Measurements from ENCODE around the gene KCNE4.

KCNE4 gene

GRCh38 chr2:223088866-223089265, 36.9 kb downstream of the KCNE4 start:
- DNase-seq = no peak

GRCh38 chr2:223090039-223090438, 38.0 kb downstream of the KCNE4 start:
- DNase-seq = no peak

- no peak for DNase-seq
These were observed 38.7 kb downstream of the KCNE4 start for GRCh38 chr2:223090540-223091235.

- DNase-seq = no peak
These were observed 40.7 kb downstream of the KCNE4 start for GRCh38 chr2:223092667-223093066.

GRCh38 chr2:223093436-223094241, 41.6 kb downstream of the KCNE4 start:
- no peak for DNase-seq

- no peak for DNase-seq
These were observed 43.2 kb downstream of the KCNE4 start for GRCh38 chr2:223095207-223095606.

GRCh38 chr2:223096235-223096970, 44.4 kb downstream of the KCNE4 start:
- no peak for DNase-seq

- no peak for DNase-seq
These were observed 45.9 kb downstream of the KCNE4 start for GRCh38 chr2:223097888-223098383.

GRCh38 chr2:223099561-223099960, 47.6 kb downstream of the KCNE4 start:
- no peak for DNase-seq

GRCh38 chr2:223100061-223100511, 48.1 kb downstream of the KCNE4 start:
- no peak for DNase-seq

GRCh38 chr2:223101340-223102039, 49.5 kb downstream of the KCNE4 start:
- DNase-seq = no peak

GRCh38 chr2:223102040-223102400, 50.0 kb downstream of the KCNE4 start:
- DNase-seq = no peak

- DNase-seq = no peak
These were observed 50.5 kb downstream of the KCNE4 start for GRCh38 chr2:223102450-223102849.

GRCh38 chr2:223104336-223105132, 52.5 kb downstream of the KCNE4 start:
- no peak for DNase-seq
